SW480 (cell line): ENCODE results near the gene PDE4D.
A peak's percentile ranks its signal among the peaks of the same experiment; 100 is the strongest.

Source experiments
- DNase-seq: peaks from one replicate; pipeline ENCODE4 v3.0.0-alpha.2; 2016; ENCODE audit warnings: low spot score

PDE4D gene

DNA sequence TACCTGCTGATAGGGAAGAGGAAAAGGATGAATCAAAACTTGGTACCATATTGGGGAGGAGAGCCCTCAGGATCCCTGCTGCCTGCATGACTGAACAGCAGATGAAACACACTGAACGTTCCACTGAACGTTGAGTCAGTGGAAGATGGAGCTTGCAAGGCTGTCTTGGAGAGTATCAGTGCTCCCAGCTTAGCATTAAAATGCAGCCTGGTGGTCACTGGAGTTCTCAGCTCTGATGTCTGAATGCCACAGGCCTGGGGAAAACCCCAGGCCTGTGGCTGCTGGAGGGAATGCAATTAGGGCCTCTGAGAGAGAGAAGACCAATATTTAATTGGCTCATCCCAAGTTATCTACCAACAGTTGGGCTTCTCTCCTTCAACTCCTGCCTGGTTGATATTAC is 54.5 kb downstream of the PDE4D start:
- DNase-seq = no peak

GRCh38 chr5:59838067-59838466 is 55.5 kb downstream of the PDE4D start:
- no peak for DNase-seq

DNA sequence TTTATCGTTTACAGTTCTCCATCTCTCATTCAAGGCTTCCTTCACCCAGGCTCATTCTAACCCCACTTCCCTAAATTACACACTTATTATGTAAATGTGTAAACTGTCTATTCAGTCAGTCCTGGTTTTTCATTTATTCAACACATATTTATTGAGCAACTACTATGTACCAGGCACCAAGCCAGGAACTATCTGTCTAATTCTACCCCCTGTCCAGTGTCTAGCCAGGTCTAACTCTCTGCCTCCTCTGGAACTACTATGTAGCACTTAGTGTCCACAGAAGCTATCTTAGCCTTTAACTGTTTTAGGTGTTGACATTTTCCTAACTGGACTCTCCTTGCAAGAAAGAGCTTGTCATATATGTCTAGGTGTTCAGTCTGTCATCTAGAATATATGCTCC is 56.5 kb downstream of the PDE4D start:
- DNase-seq = no peak

DNA sequence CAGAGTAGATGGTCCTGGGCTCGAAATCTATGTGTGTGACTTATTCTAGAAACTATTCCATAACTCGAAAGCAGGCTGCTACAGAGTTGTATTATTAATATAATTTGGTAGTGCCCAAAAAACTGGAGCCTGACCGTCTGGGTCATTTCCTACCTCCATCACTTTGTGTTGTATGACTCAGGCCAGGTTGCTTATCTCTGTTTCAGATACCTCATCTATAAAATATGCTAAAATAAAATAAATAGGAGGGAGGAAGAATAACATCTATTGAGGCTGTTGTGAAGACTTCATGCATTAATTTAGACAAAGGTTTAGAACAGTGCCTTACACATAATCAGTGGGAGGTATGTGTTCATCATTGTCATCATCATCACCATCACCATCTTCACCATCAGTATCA is 57.7 kb downstream of the PDE4D start:
- no peak for DNase-seq

DNA sequence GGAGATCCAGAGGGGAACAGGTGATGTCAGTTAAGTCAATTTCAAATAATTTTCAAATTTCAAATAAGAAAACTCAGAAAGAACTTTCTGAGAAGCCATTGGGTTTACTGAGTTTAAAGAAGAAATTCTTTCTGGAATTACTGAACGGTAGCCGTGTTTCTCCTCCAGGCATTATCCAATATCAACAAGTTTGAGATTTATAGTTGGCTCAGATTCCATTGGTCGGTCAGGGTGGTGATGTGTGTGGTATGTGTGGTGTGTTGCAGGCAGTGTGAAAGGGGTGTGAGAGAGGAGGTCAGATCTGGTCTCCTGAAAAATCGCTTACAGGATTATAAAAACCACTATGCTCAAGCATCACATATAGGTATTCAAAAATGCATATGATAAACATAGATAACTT is 60.1 kb downstream of the PDE4D start:
- no peak for DNase-seq

GRCh38 chr5:59832577-59833301 is 60.8 kb downstream of the PDE4D start:
- no peak for DNase-seq

GRCh38 chr5:59831326-59832010 is 62.1 kb downstream of the PDE4D start:
- no peak for DNase-seq

- no peak for DNase-seq
Observed at GRCh38 chr5:59830536-59831200, 62.9 kb downstream of the PDE4D start.

DNA sequence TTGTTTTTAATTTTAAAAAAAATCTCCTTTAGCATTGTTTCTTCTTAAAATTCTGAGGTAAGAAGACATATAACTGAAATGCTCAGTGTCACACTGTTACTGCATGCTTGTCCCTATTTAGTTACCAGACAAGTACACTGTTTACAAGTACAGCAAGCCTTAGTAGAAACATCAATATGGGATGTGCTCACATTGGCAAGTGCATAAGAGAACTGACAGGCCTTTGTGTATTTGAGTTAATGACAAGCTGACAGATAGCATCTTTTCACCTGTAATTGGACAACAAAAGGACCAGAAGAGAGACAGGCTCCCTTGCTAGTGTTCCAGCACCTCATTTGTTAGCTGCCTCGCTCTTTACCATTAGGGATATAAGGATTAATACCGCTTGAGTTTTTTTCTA is 63.6 kb downstream of the PDE4D start:
- no peak for DNase-seq

- no peak for DNase-seq
Observed at GRCh38 chr5:59829386-59829785, 64.1 kb downstream of the PDE4D start.

- DNase-seq = no peak
Observed at GRCh38 chr5:59828623-59829022, 64.9 kb downstream of the PDE4D start.

DNA sequence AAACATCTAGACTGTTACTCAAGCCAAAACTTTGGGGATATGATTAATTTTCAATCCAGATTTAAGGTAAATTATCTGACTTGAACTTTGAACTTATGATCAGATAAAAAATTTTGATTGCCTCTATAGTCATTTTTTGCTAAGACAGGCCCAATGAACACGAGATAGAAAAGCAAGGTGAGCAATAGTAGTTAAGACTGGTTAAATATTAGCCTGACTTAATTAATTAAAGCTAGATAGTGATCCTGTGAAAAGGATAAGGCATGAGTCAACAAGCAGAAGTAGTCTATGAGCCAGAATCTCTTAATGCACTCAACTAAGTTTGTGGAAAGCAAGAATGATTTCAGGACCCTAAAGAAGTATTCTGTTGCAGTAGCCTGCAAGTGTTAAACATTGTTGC is 66.5 kb downstream of the PDE4D start:
- no peak for DNase-seq

DNA sequence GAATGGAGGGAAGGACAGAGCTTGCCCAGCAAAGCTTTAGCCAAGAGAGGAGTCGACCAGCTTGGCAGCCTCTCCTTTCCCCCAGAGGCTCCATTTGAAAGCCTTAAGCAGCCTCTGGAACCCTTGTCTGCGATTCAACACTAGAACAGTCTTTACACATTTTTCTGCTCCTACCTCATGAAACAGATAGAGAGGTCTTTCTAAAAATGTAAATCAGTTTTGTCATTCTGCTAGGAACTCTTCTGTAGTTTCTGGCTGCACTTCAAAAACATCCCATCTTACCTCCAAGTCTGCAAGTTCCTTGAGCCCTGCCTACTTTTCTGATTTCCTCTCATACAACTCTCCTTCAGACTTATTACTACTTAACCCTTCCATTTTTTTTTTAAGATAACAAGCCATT is 70.1 kb downstream of the PDE4D start:
- no peak for DNase-seq

GRCh38 chr5:59819806-59820205 is 73.7 kb downstream of the PDE4D start:
- DNase-seq = no peak

DNA sequence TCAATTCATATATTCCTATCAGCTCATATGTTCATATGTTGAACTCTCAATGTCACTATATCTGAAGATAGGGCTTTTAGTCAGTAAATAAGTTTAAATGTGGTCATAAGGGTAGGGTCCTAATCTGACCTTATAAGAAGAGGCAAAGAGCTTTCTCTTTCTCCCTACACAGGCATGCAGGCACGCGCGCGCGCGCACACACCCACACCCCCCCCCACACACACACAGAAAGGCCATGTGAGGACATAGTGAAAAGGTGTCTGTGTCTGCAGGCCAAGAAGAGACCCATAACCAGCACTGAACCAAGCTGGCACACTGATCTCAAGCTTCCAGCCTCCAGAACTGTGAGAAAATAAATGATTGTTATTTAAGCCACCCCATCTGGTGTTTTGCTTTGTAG is 76.0 kb downstream of the PDE4D start:
- DNase-seq = no peak

GRCh38 chr5:59816654-59817300 is 76.7 kb downstream of the PDE4D start:
- DNase-seq = no peak

GRCh38 chr5:59814537-59814872 is 79.0 kb downstream of the PDE4D start:
- DNase-seq = no peak

- peak; percentile 38 for DNase-seq
Observed at GRCh38 chr5:59813761-59814536, 79.6 kb downstream of the PDE4D start.

DNA sequence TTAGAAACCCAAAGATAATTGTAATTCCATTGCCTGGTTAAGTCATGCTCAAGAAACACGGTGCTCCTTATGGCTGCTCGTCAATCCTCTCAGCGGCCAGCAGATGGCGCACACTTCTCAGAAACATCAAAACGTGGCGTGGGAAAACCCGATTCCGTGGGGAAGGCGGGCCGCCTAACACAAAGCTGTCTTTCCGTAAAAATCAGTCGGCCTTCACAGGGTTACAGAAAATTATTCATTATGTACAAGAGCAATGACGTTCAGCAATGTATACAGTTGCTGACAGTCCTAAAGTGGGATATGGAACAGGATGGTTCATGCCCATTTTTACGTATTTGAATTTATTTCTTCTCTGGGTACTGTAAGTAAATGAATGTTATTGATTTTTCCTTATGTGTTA is 83.5 kb downstream of the PDE4D start:
- peak; percentile 58 for DNase-seq

- no peak for DNase-seq
Observed at GRCh38 chr5:59807806-59808205, 85.7 kb downstream of the PDE4D start.

GRCh38 chr5:59800347-59800893 is 93.1 kb downstream of the PDE4D start:
- DNase-seq = no peak
